Measurements from ENCODE around the gene NRG4.
"Not testable (repeated sequence)": the region's sequence is repeated elsewhere in the genome, so short reads cannot be mapped to it uniquely, and the experiment has no call there.

NRG4 gene

GRCh38 chr15:75992897-75993296 is 19.3 kb downstream of the NRG4 start:
- no peak for DNase-seq (ENCODE audit: low spot score)

DNA sequence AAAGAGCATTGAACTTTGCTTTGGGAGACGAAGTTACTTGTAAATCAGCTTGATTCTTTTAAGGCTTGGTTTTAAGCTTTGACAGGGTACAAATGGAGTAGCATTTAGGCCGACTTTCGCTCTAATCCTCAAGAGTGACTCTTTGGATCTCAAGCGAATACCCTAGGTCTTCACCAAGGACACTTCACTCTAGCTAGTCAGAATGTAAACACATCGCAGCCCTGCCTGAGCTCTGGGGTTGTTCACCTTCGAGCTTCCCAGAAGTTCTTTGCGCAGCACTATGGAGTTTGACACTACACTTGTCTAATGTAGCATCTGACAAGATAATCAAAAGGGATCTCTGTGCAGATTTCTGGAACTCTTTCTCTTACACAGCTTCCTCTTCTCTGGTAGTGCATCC is 22.3 kb downstream of the NRG4 start:
- no peak for DNase-seq (ENCODE audit: low spot score)

- DNase-seq (ENCODE audit: low spot score): no peak
Measured at GRCh38 chr15:75989045-75989444, 23.2 kb downstream of the NRG4 start.

DNA sequence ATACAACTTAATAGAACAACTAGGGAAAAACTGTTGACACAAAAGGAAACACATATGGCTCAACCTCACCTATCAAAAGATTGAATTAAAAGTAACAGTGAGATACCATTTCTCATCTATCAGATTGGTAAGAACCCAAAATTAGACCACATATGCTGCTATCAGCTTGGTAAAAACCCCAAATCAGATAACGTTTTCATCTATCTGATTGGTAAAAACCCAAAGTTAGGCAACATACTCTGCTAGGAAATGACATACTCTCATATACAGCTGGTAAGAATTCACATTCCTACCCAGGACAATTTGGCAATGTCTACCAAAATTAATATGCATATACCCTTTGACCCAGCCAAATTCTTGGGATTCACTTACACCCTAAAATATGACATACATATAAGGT is 26.3 kb downstream of the NRG4 start:
- no peak for DNase-seq (ENCODE audit: low spot score)

- DNase-seq (ENCODE audit: low spot score): not testable (repeated sequence)
Measured at GRCh38 chr15:75984706-75985105, 27.5 kb downstream of the NRG4 start.

- DNase-seq (ENCODE audit: low spot score): no peak
Measured at GRCh38 chr15:75982468-75982867, 29.8 kb downstream of the NRG4 start.

DNA sequence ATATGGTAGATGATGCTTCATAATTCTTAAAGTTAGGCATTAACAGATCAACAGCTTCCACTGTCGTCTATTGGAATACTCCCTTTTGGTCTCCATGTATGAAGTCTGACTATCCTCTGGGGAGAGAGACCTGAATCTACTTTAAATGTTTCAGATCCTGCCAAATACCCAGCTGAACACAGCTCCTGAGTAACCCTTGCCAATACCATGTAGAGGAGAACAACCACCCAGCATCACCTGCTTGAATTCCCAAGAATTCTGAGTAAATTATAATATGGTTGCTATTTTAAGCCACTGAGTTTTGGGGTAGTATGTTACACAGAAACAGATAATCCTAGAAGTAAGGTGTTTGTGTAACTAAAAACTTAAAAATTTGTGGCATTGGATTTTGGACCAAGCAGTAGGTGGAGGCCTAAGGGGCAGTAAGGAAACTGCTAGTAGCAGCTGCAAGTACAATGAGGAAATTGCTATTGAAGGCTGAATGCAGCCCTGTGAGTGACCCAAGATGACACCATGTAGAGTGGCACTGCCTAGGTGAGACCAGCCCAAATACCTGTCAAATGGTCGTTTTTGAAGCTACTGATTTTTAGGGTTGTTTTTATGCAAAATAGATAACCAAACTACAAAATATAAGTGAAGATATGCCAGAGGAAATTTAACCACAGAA is 30.9 kb downstream of the NRG4 start:
- DNase-seq (ENCODE audit: low spot score): no peak

DNA sequence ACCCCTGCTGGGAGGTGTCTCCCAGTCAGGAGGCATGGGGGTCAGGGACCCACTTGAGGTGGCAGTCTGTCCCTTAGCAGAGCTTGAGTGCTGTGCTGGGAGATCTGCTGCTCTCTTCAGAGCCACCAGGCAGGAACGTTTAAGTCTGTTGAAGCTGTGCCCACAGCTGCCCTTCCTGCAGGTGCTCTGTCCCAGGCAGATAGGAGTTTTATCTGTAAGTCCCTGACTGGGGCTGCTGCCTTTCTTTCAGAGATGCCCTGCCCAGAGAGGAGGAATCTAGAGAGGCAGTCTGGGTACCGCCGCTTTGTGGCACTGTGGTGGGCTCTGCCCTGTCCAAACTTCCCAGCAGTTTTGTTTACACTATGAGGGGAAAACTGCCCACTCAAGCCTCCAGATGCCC is 35.5 kb downstream of the NRG4 start:
- DNase-seq (ENCODE audit: low spot score): not testable (repeated sequence)

- DNase-seq (ENCODE audit: low spot score): no peak
Measured at GRCh38 chr15:75966073-75966472, 46.2 kb downstream of the NRG4 start.

- DNase-seq (ENCODE audit: low spot score): no peak
Measured at GRCh38 chr15:75961331-75961730, 50.9 kb downstream of the NRG4 start.

DNA sequence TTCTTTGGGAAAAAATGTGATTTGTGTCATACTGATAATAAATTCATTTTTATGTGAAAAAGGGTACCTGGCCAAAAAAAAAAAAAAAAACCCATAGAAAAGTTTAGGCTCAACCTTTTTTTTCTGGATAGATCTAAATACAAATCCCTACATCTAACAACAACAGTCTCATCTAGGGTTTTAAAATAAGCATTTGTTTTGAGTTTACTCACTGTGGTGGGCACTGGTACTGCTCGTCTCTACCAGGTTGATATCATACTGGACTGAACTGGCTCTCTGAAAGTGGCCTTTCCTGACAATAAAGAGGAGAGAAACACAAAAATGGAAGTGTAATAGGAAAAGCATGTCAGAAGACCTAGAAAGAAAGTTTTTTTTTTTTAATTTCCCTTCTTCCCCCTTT is 56.5 kb downstream of the NRG4 start:
- DNase-seq (ENCODE audit: low spot score): no peak

GRCh38 chr15:75952525-75952924 is 59.7 kb downstream of the NRG4 start:
- DNase-seq (ENCODE audit: low spot score): no peak

DNA sequence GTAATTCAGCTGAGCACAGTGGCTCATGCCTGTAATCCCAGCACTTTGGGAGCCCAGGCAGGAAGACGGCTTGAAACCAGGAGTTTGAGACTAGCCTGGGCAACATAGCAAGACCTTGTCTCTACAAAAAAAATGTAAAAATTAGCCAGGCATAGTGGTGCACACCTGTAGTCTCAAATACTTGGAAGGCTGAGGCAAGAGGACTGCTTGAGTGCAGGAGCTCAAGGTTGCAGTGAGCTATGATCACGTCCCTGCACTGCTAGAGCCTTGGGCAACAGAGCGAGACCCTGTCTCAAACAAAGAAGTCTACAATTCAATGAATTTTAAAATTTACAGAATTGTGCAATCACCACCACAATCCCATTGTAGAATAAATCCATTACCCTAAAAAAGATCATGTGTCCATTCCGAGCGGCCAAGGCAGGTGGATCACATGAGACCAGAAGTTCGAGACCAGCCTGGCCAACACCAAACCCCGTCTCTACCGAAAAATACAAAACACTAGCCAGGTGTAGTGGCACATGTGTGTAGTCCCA is 63.4 kb downstream of the NRG4 start:
- DNase-seq (ENCODE audit: low spot score): no peak

- no peak for DNase-seq (ENCODE audit: low spot score)
Measured at GRCh38 chr15:75947092-75947491, 65.1 kb downstream of the NRG4 start.

GRCh38 chr15:75945953-75946352 is 66.3 kb downstream of the NRG4 start:
- DNase-seq (ENCODE audit: low spot score): no peak

DNA sequence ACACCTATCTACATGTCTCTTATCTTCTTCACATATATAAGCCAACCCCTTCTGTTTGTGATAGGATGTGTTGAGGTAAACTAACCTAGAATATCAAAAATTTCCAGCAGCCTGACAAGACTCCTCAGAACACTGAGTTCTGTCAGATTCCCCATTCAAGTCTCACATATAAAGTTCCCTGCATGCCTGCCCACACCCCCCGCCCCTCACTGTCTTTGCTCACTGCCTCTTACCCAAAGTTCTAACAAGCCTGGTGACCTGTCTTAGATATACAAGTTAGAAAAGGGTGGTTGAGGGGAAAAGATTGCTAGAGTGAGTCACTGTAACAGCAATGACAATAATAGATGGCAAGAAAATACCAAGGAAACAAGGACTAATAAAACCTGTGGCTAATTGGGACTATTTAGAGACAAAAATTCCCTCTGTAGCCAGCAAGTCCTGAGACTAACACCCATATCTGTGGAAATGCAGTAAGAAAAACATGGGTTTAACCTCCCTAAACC is 68.5 kb downstream of the NRG4 start:
- no peak for DNase-seq (ENCODE audit: low spot score)

- no peak for DNase-seq (ENCODE audit: low spot score)
Measured at GRCh38 chr15:75943246-75943645, 69.0 kb downstream of the NRG4 start.

GRCh38 chr15:75942464-75942863 is 69.8 kb downstream of the NRG4 start:
- DNase-seq (ENCODE audit: low spot score): no peak

DNA sequence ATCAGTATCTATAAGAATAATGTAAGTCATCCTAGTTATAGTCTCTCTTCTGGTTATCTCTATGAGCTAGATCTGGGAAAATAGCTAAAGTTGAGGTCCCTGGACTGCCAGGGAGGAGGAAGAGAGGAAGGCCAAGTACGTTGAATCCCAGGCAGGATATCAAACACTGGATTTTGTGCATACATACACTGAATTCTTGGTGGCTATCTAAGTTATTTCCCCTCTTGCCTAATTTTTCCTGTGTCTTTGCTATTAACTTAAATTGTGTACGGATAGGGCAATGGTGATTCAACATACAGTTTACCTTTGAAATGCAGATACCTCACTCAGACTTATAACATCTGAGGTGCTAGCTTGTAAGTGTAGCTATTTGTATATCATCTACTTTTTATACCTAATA is 81.4 kb downstream of the NRG4 start:
- no peak for DNase-seq (ENCODE audit: low spot score)

DNA sequence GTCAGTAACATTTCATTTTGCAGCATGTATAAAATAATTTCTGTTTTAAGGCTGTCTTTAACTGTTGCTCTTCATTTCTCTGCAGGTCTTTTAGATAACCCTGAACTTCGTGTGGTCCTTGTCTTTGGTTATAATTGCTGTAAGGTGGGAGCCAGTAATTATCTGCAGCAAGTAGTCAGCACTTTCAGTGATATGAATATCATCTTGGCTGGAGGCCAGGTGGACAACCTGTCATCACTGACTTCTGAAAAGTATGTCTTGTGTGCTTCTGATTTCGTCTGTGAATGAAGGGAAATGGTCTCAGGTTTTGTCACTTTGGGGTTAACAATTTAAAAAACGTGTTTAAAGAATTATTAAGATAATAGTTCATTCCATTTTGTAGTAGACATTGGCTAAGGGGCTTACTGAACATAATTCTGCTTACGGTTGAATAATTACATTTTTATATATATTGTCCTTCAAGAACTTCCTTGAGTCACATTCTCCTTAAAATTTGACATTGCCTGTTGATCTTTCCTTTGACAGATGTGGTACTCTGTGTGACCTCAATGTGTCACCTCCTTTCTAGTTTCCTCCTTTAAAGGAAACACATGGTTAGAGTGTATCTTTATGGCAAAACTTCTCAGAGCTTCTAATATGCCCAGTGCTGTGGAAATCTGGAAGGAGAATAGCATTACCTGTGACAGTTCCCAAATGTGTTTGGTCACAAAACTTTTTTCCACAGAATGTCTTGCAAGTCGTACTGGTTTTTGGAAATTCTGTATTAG is 82.2 kb downstream of the NRG4 start:
- no peak for DNase-seq (ENCODE audit: low spot score)

DNA sequence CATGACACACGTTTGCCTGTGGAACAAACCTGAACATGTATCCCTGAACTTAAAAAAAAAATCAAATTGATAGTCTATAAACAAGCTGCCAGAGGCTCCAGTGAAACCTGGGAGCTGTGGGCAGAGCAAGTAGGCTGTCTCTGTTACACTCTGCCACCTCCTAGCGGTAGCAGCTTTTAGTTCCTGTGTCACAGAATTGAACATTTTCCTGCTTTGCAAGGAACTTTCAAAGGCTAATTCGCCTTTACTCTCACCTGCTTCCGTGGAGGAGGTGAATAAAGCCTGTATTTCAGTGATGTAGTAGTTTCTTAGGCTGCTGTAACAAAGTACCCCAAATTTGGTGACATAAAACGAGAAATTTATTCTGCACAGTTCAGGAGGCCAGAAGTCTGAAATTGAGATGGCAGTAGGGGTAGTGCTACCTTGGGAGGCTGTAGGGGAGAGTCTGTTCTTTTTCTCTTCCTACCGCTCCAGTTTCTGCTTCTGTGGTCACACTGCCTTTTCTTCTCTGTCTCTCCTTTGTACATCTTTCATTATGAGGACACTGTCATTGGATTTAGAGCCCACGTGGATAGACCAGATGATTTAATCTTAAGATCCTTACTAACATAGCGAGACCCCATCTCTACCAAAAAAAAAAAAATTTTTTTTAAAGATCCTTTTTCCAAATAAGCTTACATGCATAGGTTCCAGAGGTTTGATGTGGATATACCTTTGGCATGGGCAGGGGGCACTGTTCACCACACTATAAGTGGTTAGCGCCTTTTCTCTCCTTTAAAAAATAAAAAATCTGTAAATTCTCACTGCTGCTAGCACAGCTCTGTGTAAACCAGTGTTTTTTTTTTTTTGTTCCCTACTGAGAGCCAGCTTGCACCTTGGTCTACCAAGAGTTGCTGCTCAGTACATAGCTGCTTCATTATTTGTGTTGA is 83.3 kb downstream of the NRG4 start:
- DNase-seq (ENCODE audit: low spot score): no peak

DNA sequence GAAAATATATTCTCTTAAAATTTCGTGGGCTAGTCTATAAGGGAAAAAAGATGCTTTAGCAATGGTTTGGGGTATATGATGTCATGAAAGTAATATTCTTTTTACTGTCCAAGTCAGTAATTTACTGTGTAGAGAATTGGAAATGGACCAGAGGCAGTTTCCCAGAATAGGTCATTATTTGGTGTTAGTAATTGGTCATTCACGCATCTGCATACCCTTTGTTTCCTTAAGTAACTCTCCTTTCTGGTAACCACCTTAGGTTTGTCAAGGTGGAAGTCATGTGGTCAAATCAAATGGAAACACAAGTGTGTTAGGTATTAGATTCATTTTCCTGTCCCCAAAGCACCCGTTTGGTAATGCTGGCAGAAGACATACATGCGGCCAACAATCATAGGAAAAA is 84.6 kb downstream of the NRG4 start:
- no peak for DNase-seq (ENCODE audit: low spot score)

Data from CD4-positive, alpha-beta T cell treated with Interleukin-15 for 4 hours (primary cell).